ENCODE data around the gene TUBE1.
"Not testable (repeated sequence)": the region's sequence is repeated elsewhere in the genome, so short reads cannot be mapped to it uniquely, and the experiment has no call there.

TUBE1 gene

GRCh38 chr6:112087136-112087911 is at the start of gene TUBE1, which contains the start of gene FAM229B:
TSS of gene TUBE1 (minus strand) at chr6:112087482. CDS start at chr6:112087434, 48 bp downstream.
TSS of gene FAM229B (plus strand) at chr6:112087591. CDS start at chr6:112099284, 11,693 bp downstream.
- DNase-seq (ENCODE audit: insufficient read length, low spot score) (peak; percentile 86), FAIRE-seq (peak; percentile 88)

DNA sequence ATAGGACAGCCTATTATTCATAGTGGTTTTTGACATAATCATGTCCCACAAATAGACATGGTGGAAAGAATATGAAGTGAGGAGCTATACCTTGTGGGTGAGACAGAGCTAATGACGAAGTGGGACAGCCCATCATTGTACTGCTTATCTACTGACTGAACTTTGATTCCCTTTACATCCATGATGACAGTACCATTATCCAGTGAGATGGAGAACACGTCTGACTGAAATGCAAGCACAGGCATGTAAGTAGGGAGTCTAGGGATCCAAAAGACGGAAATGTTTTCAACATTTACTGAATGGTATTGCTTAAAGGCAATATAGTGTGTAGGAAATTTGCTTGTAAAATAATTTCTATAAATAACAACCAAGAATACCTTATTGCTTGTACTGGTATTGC is 43.6 kb upstream of the TUBE1 start:
- peak; percentile 20 for FAIRE-seq

DNA sequence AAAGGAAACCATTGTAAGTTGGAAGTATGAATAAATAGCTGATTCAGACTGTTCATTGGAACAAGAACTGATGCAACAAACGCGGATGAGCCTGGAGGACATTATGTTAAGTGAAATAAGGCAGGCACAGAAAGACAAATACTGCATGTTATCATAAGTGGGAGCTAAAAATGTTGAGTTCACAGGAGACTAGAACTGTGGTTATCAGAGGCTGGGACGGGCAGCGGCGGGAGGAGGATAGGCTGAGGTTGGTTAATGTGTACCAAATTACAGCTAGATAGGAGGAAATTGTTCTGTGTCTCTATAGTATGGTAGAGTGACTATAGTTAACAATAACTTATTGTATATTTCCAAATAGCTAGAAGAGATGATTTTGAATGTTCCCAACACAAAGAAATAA is 40.9 kb upstream of the TUBE1 start:
- FAIRE-seq (no peak), DNase-seq (ENCODE audit: insufficient read length, low spot score) (no peak)

More for the DNA sequence above, 43.6 kb upstream of the TUBE1 start:
- no peak for DNase-seq (ENCODE audit: insufficient read length, low spot score)

GRCh38 chr6:112123982-112124381 is 36.7 kb upstream of the TUBE1 start:
- FAIRE-seq (no peak), DNase-seq (ENCODE audit: insufficient read length, low spot score) (no peak)

- FAIRE-seq = no peak
- no peak for DNase-seq (ENCODE audit: insufficient read length, low spot score)
These were observed 35.5 kb upstream of the TUBE1 start for GRCh38 chr6:112122756-112123155.

GRCh38 chr6:112118034-112118433 is 30.8 kb upstream of the TUBE1 start:
- FAIRE-seq = no peak
- no peak for DNase-seq (ENCODE audit: insufficient read length, low spot score)

- DNase-seq (ENCODE audit: insufficient read length, low spot score) = peak; percentile 22
- no peak for FAIRE-seq
These were observed 30.3 kb upstream of the TUBE1 start for GRCh38 chr6:112117554-112117953.

DNA sequence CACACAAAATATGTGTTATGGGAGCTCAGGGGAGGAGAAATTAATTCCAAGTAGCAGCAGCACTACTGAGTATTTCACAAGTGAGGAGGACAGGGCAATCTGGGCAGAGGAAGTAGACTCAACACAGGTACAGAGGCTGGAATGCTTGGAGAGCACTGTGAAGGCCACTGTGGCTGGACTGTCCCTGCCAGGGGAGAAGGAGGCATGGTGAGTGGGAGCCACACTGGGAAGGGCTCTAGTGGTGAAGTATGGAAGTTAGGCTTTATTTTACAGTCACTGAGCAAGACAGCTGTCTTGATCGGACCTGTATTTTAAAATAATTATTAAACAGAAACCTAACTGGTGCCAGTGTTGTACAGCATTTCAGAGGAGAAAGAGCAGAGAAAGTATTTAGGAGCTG is 28.9 kb upstream of the TUBE1 start:
- DNase-seq (ENCODE audit: insufficient read length, low spot score) = no peak
- no peak for FAIRE-seq

DNA sequence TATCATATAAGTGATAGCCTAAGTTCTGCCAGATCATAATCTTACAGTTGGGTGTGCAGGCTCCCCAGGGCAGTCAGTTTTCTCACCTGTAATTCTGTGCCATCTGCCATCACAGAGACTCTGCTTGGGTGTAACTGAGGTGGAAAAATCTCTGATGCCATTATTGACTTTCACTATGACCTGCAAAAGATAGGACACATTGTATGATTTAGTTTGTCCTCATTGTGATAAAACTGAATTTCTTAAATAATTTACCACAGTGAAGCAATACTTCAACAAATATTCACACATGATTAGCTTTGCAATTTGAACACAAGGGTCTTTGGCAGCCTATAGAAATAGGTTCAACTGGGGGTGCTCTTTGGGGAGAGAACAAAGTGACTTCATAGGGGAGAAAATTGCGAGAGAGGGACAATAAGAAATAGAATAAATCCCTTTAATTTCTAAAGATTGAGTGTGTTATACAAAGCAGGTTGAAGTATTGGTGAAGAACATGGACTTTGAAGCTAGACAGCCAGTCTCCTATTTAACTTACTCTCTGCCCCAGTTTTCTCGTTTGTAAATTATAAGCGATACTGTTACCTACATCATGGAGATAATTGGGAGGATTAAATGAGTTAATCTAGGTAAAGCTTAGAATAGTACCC is 27.4 kb upstream of the TUBE1 start:
- DNase-seq (ENCODE audit: insufficient read length, low spot score) = no peak
- FAIRE-seq = no peak

- DNase-seq (ENCODE audit: insufficient read length, low spot score) (no peak), FAIRE-seq (no peak)
These were observed 26.6 kb upstream of the TUBE1 start for GRCh38 chr6:112113918-112114317.

- DNase-seq (ENCODE audit: insufficient read length, low spot score) (no peak), FAIRE-seq (no peak)
These were observed 26.1 kb upstream of the TUBE1 start for GRCh38 chr6:112113431-112113830.

DNA sequence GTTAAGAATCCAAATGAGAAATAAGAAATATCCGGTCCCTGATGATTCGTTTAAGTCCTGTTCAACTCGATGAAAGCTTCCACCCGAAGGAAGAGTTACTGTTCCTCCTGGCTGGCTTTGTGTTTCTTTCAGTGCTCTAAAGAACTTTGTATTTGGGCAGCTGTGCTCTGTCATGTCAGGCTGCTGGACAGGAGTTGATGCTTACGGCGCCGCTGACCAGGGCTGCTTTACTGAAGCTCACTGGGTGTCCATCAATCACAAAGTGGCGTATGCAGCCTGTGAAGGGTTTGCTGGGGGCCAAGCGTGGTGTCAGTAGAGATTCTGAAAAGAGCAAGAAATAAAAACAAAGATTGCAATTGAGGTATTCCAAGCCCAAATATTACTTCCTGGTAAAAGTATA is 22.0 kb upstream of the TUBE1 start:
- DNase-seq (ENCODE audit: insufficient read length, low spot score) (no peak), FAIRE-seq (no peak)

- no peak for FAIRE-seq
- DNase-seq (ENCODE audit: insufficient read length, low spot score) = no peak
These were observed 19.3 kb upstream of the TUBE1 start for GRCh38 chr6:112106562-112106961.

GRCh38 chr6:112106026-112106425 is 18.7 kb upstream of the TUBE1 start:
- DNase-seq (ENCODE audit: insufficient read length, low spot score); FAIRE-seq: not testable (repeated sequence)

GRCh38 chr6:112100561-112100960 is 13.3 kb upstream of the TUBE1 start:
- DNase-seq (ENCODE audit: insufficient read length, low spot score) (no peak), FAIRE-seq (no peak)

GRCh38 chr6:112096901-112097300 is 9.6 kb upstream of the TUBE1 start:
- FAIRE-seq (no peak), DNase-seq (ENCODE audit: insufficient read length, low spot score) (no peak)

GRCh38 chr6:112087916-112088315 is 634 bp upstream of the TUBE1 start:
- FAIRE-seq = no peak

GRCh38 chr6:112086744-112087135 is 542 bp downstream of the TUBE1 start:
- DNase-seq (ENCODE audit: insufficient read length, low spot score) (peak; percentile 45), FAIRE-seq (no peak)

More at GRCh38 chr6:112087916-112088315, 634 bp upstream of the TUBE1 start:
- peak; percentile 2 for DNase-seq (ENCODE audit: insufficient read length, low spot score)

GRCh38 chr6:112085286-112086065 is 1.8 kb downstream of the TUBE1 start:
- no peak for FAIRE-seq
- no peak for DNase-seq (ENCODE audit: insufficient read length, low spot score)

GRCh38 chr6:112081569-112081968 is 5.7 kb downstream of the TUBE1 start:
- DNase-seq (ENCODE audit: insufficient read length, low spot score) (no peak), FAIRE-seq (no peak)

DNA sequence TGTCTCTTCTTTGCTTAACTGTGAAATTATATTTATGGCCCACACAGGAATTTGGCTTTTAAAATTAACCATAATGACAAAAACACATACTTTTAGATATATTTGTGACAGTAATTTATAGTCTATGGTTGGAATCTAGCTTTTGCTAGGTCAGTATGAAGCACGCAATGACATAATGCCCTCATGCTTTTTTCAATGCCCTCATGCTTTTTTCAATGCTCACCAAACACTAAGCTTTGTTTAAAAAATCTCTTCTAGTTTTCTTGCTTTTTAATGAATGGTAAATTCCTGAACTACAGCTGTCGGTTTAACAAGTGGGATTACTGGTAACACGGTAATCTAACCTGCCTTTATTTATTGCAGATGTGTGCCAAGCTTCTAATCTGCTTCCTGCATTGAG is 20.7 kb downstream of the TUBE1 start:
- DNase-seq (ENCODE audit: insufficient read length, low spot score) (no peak), FAIRE-seq (no peak)

Data from HTR-8/SVneo (cell line).